Renal cortex interstitium (tissue), 11 donors: ENCODE results near the gene CDKAL1. TPM values are rescaled to one million over a fixed set of nuclear protein-coding genes. Genes with fewer than 3 reads are reported as not detected.
A peak's percentile ranks its signal among the peaks of the same experiment; 100 is the strongest.

Experiments used
- DNase-seq, 11 donors: peaks; one replicate each; pipeline ENCODE4 v3.0.0-alpha.2; 2013; ENCODE audit warnings: low read depth in 9 of 11, low spot score in 4 of 11; ENCODE audit errors: extremely low read depth in 1 of 11
- polyA plus RNA-seq, 3 donors: library from polyadenylated mRNA; unstranded; fragments of 120-200 nt; gene quantifications; one replicate each; pipeline ENCODE4 v1.2.1, GENCODE V29; 2013; ENCODE audit not compliant: insufficient read length in 3 of 3

Gene CDKAL1
- polyA plus RNA-seq, 3 donors = 18.2 to 20.5 (median 20.5) TPM

DNA sequence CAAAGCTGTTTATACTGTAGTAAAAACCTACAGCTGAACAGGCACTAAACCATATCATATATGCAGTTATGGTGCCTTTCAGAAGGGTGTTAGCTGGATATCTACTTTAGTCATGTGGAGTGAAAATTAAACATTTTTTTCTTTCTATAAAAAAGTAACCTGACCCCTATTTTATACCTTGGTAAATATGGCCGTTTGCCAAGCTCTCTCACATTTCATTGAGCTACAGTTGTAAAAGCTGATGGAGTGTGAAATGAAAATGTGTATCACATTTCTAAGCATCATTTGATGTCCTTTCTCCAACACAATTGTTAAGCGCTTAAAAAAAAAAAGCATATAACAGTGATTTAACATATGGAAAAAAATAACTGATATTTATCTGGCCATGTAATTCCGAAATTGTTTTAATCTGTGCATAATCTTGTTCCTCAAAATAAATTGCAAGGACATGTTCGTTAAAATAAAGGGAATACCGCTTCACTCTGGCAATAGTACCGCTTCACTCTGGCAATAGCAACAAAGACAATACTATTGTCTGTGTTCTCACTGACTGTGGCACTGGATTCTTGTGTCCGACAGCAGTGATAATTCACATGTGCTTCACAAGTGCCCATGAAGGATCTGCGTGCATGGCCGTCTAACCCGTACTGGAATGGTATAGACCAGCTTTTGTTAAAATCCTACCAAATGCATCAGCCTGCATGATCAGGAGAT, 667.5 kb downstream of the CDKAL1 start:
- DNase-seq = peak; percentile 57 to 86 (median 74)

DNA sequence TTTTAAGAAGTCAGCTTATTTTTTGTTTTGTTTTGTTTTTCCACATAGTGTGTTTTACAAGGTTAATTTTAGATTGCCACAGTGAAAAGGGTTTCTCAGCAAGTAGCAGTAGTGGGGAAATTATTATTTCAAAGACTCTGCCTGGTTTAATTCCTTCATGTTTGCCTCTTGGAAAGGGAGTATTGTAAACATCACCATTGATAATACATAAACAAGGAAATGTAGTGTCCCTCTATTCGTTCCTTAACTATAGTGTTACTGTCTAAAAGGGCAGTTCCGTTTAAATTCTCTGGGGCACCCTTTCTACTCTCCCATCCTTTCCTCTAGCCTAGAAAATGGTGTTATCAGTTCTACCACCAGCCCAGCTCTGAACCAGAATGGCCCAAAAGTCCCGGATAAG, 668.3 kb downstream of the CDKAL1 start:
- DNase-seq = no peak

DNA sequence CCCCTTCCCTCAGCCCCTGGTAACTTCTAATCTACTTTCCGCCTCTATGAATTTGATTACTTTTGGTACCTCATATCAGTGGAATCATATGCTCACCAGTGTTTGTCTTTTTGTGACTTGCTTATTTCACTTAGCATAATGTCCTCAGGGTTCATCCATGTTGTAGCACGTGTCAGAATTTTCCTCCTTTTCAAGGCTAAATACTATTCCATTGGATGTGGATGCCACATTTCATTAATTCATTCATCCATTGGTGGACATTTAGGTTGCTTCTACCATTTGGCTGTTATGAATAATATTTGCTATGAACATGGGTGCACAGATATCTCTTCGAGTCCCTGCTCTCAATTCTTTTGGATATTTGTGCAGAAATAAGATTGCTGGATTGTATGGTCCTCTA, 670.7 kb downstream of the CDKAL1 start:
- no peak for DNase-seq

GRCh38 chr6:21208081-21208795, 674.0 kb downstream of the CDKAL1 start:
- peak in 2 of 11 donors; percentile 36 to 47 for DNase-seq

- no peak for DNase-seq
Observed at GRCh38 chr6:21208796-21209186, 674.5 kb downstream of the CDKAL1 start.

DNA sequence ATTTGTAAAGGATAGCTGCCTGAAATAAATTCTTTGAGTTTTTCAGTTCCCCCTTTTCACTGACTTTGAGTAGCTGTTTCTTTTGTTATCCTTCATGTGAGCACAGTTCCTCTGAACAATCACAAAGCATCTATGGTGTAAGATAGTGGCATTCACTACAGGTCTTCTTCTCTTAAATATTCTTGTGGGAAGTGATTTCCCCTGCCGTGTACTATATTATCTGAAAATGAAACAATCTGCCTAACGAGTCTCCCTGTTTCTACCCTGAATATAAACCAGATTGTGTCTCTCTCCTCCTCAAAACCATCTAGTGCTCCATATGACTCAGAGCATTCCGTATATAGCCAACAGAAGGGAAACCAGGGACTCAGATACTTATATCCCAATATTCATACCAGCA, 679.2 kb downstream of the CDKAL1 start:
- no peak for DNase-seq

- DNase-seq = no peak
Observed at GRCh38 chr6:21214738-21215448, 680.6 kb downstream of the CDKAL1 start.

DNA sequence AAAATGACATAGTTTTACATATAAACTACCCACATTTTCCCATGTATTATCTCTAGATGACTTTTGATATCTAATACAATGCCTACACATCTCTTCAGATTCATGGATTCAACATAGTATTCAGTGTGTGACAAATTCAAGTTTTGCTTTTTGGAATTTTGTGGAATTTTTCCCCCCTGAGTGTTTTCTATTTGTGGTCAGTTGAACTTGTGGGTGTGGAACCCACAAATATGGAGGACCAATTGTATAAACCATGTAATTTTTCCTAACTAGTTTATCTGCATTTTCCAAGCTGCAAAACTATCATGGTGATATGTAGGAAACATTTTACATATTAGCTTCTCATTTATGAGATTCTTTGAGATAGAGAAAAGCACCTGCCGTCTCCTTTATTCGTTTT, 685.0 kb downstream of the CDKAL1 start:
- DNase-seq = no peak

DNA sequence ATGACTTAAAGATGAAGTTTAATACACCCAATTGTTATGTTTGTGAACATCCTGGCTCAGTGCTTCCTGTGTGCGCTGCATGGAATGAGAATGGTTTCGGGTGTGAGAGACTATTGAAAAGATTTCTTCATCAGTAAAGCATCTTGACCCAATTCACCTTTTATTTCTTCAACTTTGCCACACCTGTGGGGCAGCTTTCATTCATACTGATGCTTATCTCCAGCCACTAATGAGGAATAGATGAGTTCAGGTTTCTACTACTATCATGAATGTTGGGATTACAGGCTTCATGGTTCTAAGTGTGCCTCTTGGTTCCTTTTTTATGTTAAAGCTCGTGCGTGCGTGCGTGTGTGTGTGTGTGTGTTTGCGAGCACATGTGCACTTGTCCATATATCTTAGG, 685.6 kb downstream of the CDKAL1 start:
- no peak for DNase-seq

- no peak for DNase-seq
Observed at GRCh38 chr6:21220271-21220987, 686.2 kb downstream of the CDKAL1 start.

DNA sequence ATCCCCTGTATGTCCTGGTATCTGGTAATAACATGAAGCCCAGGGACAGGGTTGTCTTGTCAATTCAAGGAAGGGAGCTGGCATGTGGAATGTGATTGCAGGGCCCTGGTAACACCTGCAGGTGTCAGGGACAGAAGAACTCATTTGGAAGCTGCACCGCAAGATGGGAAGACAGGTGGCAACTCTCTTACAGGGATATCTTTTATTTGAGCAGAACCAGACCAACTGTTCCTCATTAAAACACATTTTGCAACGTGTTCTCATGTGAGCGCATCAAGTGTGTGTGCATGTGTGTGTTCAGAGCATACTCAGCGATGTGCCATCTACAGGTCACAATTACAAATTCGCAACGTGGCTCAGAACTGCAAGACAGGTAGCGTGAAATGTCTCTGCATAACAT, 688.4 kb downstream of the CDKAL1 start:
- no peak for DNase-seq

DNA sequence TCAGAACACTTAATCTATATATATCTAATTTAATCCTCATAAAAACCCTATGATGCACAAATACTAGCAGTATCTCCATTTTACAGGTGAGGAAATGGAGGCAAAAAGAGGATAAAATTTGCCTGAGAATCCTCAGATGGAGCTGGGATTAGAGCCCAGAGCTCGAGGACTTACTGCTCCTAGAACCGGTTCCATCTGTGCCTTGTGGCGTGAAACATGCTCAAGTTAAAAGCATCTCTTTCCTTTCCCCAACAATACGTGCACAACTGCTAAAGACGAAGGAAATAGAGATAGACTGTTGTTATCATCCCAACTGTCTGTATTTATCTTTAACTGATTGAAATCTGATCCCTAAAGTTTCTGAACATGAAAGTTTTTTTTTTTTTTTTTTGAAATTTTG, 691.7 kb downstream of the CDKAL1 start:
- DNase-seq = no peak

DNA sequence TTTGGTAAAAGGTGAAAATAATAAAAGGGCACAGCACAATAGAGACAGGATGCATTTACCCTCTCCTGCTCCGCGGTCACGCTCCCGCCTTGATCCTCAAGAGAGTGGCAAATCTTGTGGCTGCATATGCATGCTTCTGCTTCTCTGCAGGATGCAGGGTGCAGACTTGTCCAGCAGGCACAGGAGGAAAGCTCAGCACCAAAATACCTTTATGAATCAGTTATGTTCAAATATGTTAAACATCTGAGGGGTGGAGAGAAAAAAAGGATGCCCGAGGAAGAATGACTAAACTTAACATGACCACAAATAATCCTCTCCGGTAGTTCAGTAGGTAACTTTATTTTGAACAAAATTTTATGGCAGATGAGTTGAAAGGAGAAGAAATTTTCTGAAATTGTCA, 693.2 kb downstream of the CDKAL1 start:
- DNase-seq = no peak

DNA sequence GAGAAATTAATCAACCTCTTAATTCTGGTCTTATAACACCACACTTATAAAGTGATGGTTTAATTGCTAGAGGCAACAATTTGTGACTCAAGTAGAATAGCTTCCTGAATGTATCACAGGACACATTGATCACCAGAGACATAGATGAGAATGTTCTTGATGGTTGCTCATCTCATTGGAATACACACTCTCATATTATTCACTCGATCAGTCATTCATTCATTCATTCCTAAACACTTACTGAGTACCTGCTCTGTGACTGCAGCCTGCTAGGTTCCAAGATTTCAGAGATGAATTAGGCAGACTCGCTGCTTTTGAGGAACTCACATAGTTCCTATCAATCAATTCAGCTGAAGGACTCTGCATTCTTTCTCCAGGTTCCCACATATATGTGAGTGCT, 694.2 kb downstream of the CDKAL1 start:
- no peak for DNase-seq

DNA sequence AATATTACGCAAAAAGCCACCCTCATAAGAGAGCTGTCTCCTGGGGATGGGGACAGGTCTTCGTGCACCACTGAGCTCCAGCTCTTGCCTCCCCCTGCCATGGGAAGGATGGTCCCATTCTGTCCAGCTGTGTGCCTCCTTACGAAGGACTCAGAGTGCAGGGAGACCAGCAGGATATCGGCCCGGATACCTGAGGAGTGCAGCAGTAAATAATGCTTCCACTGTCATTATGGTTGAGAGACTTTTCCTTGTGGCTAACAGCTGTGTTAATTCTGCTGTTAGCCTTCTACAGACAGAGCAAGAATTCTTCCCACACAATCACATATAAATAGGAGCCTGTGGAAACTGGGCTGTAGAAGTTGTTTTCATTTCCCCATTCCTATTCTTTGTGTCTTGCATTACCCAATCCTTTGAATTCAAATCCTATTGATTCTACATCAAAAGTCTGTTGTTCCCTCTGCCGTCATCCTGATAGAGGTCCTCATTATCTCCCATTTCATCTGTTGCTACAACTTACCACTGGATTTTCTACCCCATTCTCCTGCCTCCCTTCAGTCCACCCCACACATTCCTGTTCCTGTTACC, 694.7 kb downstream of the CDKAL1 start:
- peak in 7 of 11 donors; percentile 12 to 47 (median 29) for DNase-seq

DNA sequence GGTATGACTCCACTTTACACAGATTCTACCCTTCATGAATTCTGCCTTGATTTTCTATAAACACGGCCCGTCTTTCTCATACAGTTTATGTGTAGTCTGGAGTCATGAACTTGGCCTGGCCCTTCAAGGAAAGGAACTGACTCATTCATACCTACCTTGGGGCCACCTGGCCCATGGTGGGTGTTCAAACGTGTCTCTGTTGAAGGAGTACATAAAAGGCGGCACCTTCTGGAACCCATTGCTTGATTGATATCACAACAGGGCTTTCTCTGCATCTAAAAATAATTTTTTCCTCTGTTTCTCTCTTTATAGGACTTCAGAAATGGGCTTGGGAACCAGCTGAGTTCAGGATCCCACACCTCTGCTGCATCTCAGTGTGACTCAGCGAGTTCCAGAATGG, 696.3 kb downstream of the CDKAL1 start:
- DNase-seq = no peak

DNA sequence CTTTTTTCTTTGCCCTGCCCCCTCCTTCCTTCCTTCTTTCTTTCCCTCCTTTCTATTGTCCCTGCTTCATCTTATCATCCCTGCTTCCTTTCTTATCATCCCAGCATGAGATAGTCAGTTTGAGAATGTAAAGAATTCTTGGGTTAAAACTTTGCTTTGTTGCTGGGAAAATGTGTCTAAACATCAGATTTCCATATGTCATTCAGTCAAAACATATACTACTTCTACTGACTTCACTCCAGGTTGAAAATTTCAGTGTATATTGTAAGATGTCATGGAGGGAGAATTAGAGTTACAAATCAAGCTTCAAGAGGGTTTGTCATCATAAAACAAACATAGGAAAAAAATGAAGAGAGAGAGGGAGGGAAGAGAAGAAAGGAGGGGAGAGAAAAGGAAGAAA, 700.9 kb downstream of the CDKAL1 start:
- DNase-seq = no peak

DNA sequence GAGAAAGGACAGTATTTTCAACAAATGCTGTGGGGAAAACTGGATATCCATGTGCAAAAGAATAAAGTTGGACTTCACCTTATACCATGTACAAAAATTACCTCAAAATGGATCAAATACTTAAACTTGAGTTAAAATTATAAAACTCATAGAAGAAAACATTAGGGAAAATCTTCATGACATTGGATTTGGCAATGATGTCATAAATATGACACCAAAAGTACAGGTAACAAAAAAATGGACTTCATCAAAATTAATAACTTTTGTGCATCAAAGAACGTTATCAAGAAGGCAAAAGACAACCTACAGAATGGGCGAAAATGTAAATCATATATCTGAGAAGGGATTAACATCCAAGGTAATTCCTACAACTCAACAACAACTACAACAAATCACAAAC, 704.0 kb downstream of the CDKAL1 start:
- no peak for DNase-seq

- no peak for DNase-seq
Observed at GRCh38 chr6:21240709-21241108, 706.5 kb downstream of the CDKAL1 start.
